HG02588 (cell line): ENCODE results near the gene CCDC110.

Experiments used
- ATAC-seq: cut with Tn5 transposase; IDR thresholded peaks from one replicate; pipeline ENCODE4 v1.9.1; 2021; ENCODE audit warnings: mild to moderate bottlenecking, moderate library complexity; ENCODE audit not compliant: unreplicated experiment

Gene CCDC110

GRCh38 chr4:185424905-185425646 is 46.5 kb downstream of the CCDC110 start:
- peak; percentile 4 for ATAC-seq

- no peak for ATAC-seq
Measured at GRCh38 chr4:185421366-185422124, 50.0 kb downstream of the CCDC110 start.

GRCh38 chr4:185416955-185417354 is 54.6 kb downstream of the CCDC110 start:
- no peak for ATAC-seq

GRCh38 chr4:185412412-185412811 is 59.1 kb downstream of the CCDC110 start:
- no peak for ATAC-seq

GRCh38 chr4:185411849-185412248 is 59.7 kb downstream of the CCDC110 start:
- ATAC-seq, result no peak

- ATAC-seq, result no peak
Measured at GRCh38 chr4:185408432-185408831, 63.1 kb downstream of the CCDC110 start.

- ATAC-seq, result peak; percentile 73
Measured at GRCh38 chr4:185405296-185405999, 66.1 kb downstream of the CCDC110 start.

GRCh38 chr4:185404031-185404430 is 67.5 kb downstream of the CCDC110 start:
- no peak for ATAC-seq

- no peak for ATAC-seq
Measured at GRCh38 chr4:185399466-185399865, 72.1 kb downstream of the CCDC110 start.

GRCh38 chr4:185398618-185399017 is 72.9 kb downstream of the CCDC110 start:
- ATAC-seq, result no peak

- ATAC-seq, result peak; percentile 0
Measured at GRCh38 chr4:185396724-185397385, 74.7 kb downstream of the CCDC110 start, which contains the start of gene ANKRD37. Gene ANKRD37 (plus strand): TSS chr4:185396841. CDS start chr4:185396924, 83 bp downstream.

GRCh38 chr4:185395956-185396723 is 75.4 kb downstream of the CCDC110 start:
- peak; percentile 78 for ATAC-seq

GRCh38 chr4:185395238-185395955 is 76.1 kb downstream of the CCDC110 start, which contains the start of gene LRP2BP:
Gene LRP2BP (minus strand): TSS chr4:185395924. CDS start chr4:185378186, 17,738 bp downstream.
- ATAC-seq, result no peak
